HEK293T (cell line): Measurements from ENCODE around the gene UCN2.

Source experiments
- CTBP1 ChIP-seq: fragments of 450-650 bp; IDR thresholded peaks from 2 replicates; pipeline ENCODE4 v1.6.1; 2016; ENCODE audit warnings: borderline replicate concordance
- FOXA1 ChIP-seq: fragments of 450-650 bp; IDR thresholded peaks from 2 replicates; pipeline ENCODE4 v1.6.1; 2016; ENCODE audit warnings: mild to moderate bottlenecking
- FOXM1 ChIP-seq: fragments of 450-650 bp; IDR thresholded peaks from 2 replicates; pipeline ENCODE4 v1.6.1; 2017; ENCODE audit warnings: mild to moderate bottlenecking, borderline replicate concordance
- HDGF ChIP-seq: fragments of 450-650 bp; IDR thresholded peaks from 2 replicates; pipeline ENCODE4 v1.6.1; 2017; ENCODE audit warnings: antibody characterized with exemption, borderline replicate concordance
- SUZ12 ChIP-seq: fragments of 450-650 bp; IDR thresholded peaks from 2 replicates; pipeline ENCODE4 v1.6.1; 2016; ENCODE audit warnings: mild to moderate bottlenecking
- TARDBP ChIP-seq: fragments of 450-650 bp; IDR thresholded peaks from 2 replicates; pipeline ENCODE4 v1.6.1; 2016
- ZNF384 ChIP-seq: fragments of 450-650 bp; IDR thresholded peaks from 2 replicates; pipeline ENCODE4 v1.6.1; 2016

- no peak for TF ChIP-seq SUZ12
- no peak for TF ChIP-seq CTBP1
- no peak for TF ChIP-seq FOXM1
- TF ChIP-seq TARDBP = no peak
- no peak for TF ChIP-seq ZNF384
- TF ChIP-seq HDGF = no peak
- no peak for TF ChIP-seq FOXA1
These were observed 21.3 kb upstream of the UCN2 start for GRCh38 chr3:48584836-48585235.
